ENCODE data around the gene LILRB4.
"Not testable (repeated sequence)": the region's sequence is repeated elsewhere in the genome, so short reads cannot be mapped to it uniquely, and the experiment has no call there.

Gene LILRB4

GRCh38 chr19:54662730-54663129, at the start of gene LILRB4:
Gene LILRB4 (plus strand): TSS chr19:54662985. CDS start chr19:54663034, 49 bp downstream.
- DNase-seq, result no peak

GRCh38 chr19:54614726-54615125, 48.1 kb upstream of the LILRB4 start:
- no peak for DNase-seq

- DNase-seq, result no peak
Observed at GRCh38 chr19:54616057-54616456, 46.7 kb upstream of the LILRB4 start.

GRCh38 chr19:54616821-54617560, 45.8 kb upstream of the LILRB4 start:
- no peak for DNase-seq

GRCh38 chr19:54620464-54620863, 42.3 kb upstream of the LILRB4 start:
- no peak for DNase-seq

GRCh38 chr19:54622431-54622830, 40.4 kb upstream of the LILRB4 start:
- DNase-seq, result no peak

GRCh38 chr19:54624234-54624633, 38.6 kb upstream of the LILRB4 start:
- not testable (repeated sequence) for DNase-seq

GRCh38 chr19:54624934-54625730, 37.7 kb upstream of the LILRB4 start:
- not testable (repeated sequence) for DNase-seq

- no peak for DNase-seq
Observed at GRCh38 chr19:54626757-54627156, 36.0 kb upstream of the LILRB4 start.

- not testable (repeated sequence) for DNase-seq
Observed at GRCh38 chr19:54627912-54628311, 34.9 kb upstream of the LILRB4 start.

- DNase-seq, result not testable (repeated sequence)
Observed at GRCh38 chr19:54630262-54630661, 32.5 kb upstream of the LILRB4 start, which contains the start of gene LILRB1. Gene LILRB1 (plus strand): TSS chr19:54630484. CDS start chr19:54631074, 590 bp downstream.

GRCh38 chr19:54630782-54631181, 32.0 kb upstream of the LILRB4 start:
- DNase-seq, result no peak

GRCh38 chr19:54631489-54632337, 31.1 kb upstream of the LILRB4 start:
- DNase-seq, result not testable (repeated sequence)

- DNase-seq, result not testable (repeated sequence)
Observed at GRCh38 chr19:54632517-54632916, 30.3 kb upstream of the LILRB4 start.

GRCh38 chr19:54633401-54633800, 29.4 kb upstream of the LILRB4 start:
- no peak for DNase-seq

GRCh38 chr19:54636081-54636480, 26.7 kb upstream of the LILRB4 start:
- DNase-seq, result not testable (repeated sequence)

GRCh38 chr19:54638683-54639082, 24.1 kb upstream of the LILRB4 start:
- no peak for DNase-seq

- not testable (repeated sequence) for DNase-seq
Observed at GRCh38 chr19:54642953-54643352, 19.8 kb upstream of the LILRB4 start.

- not testable (repeated sequence) for DNase-seq
Observed at GRCh38 chr19:54643583-54643982, 19.2 kb upstream of the LILRB4 start.

GRCh38 chr19:54644056-54644455, 18.7 kb upstream of the LILRB4 start:
- no peak for DNase-seq

GRCh38 chr19:54646331-54646841, 16.4 kb upstream of the LILRB4 start:
- no peak for DNase-seq

GRCh38 chr19:54648129-54648528, 14.7 kb upstream of the LILRB4 start:
- DNase-seq, result no peak
